GM10248 (cell line): ENCODE data around the gene CKAP2L.

ENCODE experiments used
- CTCF ChIA-PET: fragments of 300-600 bp; sonication (Branson Sonifier 250); formaldehyde crosslinking; extraction: SDS; loops from one replicate; lab custom pipeline; 2021; ENCODE audit warnings: antibody characterized with exemption; lab: Yijun Ruan, JAX
- POLR2A ChIA-PET: fragments of 350-650 bp; sonication (Branson Sonifier 250); formaldehyde crosslinking; extraction: SDS; loops from one replicate; lab custom pipeline; 2020; ENCODE audit warnings: antibody characterized with exemption; lab: Yijun Ruan, JAX
- DNase-seq: peaks from one replicate; pipeline ENCODE4 v3.0.0; 2012; ENCODE audit errors: extremely low spot score
- CTCF ChIP-seq: IDR thresholded peaks from 2 replicates; pipeline ENCODE4 v1.5.1; 2012; ENCODE audit warnings: mild to moderate bottlenecking, low read depth; ENCODE audit errors: extremely low read depth, missing control alignments, control extremely low read depth

Gene CKAP2L

GRCh38 chr2:112737542-112738232 is 26.7 kb downstream of the CKAP2L start:
- TF ChIP-seq CTCF: no peak
- POLR2A ChIA-PET: interaction anchor here (0.6 kb wide), 1 partner anchor 92 kb away, joined by 3 read pairs; the partner anchor contains the start of gene SLC20A1
- DNase-seq: no peak
- CTCF ChIA-PET: interaction anchor here (1.0 to 10.2 kb wide), 11 partner anchors 11 to 221 kb away, joined by 3 to 124 read pairs (median 5); no protein-coding TSS in a partner anchor

DNA sequence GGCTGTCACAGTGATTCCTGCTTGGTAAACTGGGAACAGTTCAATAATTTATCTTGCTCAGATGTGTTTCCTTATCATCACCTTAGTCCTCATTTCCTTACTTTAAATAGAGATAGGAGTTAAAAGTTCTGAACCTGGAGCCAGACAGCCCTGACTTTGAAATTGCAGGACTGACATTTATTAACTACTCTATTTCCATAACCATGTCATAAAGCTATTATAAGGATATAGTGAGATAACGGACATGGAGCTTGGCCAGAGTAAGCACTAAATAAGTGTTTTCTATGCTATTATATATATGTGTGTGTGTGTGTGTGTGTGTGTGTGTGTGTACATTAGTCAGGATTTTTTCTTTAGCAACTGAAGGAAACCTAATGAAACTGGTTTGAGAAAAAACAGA is 30.5 kb downstream of the CKAP2L start:
- ChIA-PET CTCF (interaction anchor here (0.8 to 2.5 kb wide), 4 partner anchors 16 to 208 kb away, joined by 3 to 12 read pairs (median 3); no protein-coding TSS in a partner anchor), POLR2A (no interaction called here)
- TF ChIP-seq CTCF: no peak
- DNase-seq: no peak

DNA sequence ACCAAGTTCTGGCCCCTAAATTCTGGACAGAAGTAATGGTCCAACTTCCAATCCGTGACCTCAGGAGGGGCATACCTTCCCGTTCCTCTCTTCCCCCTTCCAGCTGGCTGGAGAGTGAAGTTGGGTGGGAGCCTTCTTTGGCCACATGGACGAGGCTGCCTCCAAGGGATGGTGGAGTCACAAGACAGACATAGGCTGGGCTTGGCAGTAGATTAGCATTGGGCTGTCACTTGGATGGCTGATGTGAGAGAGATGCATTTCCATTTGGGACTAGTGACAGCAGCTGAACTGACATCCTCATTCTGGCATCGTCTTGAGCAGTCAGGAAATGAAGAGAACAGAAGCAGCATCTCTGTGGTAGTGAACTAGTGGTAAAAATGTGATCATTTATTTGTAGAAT is 31.0 kb downstream of the CKAP2L start:
- DNase-seq: no peak
- ChIA-PET POLR2A (no interaction called here), CTCF (interaction anchor here (0.8 to 2.5 kb wide), 4 partner anchors 16 to 208 kb away, joined by 3 to 12 read pairs (median 3); no protein-coding TSS in a partner anchor)
- TF ChIP-seq CTCF: no peak

DNA sequence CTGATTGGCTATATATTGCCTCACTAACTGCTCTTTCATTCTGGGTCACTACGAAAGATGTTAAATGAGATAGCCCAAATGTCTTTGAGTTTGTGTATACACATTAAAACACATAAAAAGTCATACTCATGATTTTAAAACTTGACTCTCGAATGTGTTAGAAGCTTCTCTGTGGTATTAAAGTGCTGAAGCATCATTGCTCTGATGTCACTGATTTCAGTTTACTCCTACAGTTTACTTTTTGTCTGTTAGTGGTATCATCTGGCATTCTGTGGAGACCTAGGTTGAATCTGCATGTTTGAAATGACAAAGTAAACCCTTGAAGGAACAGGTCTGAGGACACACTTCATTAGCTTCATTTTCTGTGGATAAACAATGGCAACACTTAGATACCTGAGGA is 32.9 kb downstream of the CKAP2L start:
- no peak for TF ChIP-seq CTCF
- ChIA-PET POLR2A (no interaction called here), CTCF (interaction anchor here (0.6 to 11.4 kb wide), 9 partner anchors 9 to 279 kb away, joined by 3 to 416 read pairs (median 6); no protein-coding TSS in a partner anchor)
- DNase-seq: no peak

DNA sequence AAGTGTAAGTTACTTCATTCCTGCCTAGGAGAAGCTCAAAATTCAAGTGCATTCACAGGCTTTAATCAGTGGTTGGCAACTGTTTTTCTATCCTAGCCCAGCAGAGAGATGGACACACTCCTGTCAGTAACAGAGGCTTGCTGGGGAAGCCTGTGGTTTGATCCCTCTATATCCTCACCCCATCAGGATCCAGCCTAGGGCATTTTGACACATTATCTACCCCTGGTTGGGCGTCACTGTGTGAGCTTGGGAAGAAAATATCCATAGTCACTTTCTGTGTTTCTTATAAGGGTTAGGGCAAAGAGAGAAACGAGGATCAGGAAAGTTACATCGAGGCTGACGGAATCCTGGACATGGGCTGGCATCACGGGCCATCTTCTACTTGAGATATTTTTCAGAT is 33.6 kb downstream of the CKAP2L start:
- no peak for DNase-seq
- POLR2A ChIA-PET: no interaction called here
- TF ChIP-seq CTCF: no peak
- CTCF ChIA-PET: interaction anchor here (1.0 to 11.4 kb wide), 9 partner anchors 10 to 228 kb away, joined by 3 to 416 read pairs (median 56); partner anchors contain the start of gene SLC20A1

DNA sequence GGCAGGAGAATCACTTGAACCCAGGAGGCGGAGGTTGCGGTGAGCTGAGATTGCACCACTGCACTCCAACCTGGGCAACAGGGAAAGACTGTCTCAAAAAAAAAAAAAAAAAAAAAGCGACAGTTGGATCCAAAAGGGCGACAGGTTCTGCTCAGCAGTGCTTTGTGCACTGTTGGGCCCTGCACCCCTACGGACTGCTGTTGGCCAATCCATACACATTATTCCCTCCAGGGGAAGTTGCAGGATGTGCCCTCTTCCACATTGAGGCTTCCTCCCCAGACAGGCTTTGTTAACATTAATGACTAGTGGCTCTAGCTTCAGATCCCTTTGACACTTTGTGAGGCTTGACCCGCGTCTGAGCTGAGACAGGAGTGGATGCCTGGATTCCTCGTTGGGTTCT is 34.2 kb downstream of the CKAP2L start:
- CTCF ChIA-PET: interaction anchor here (1.0 to 11.4 kb wide), 11 partner anchors 10 to 229 kb away, joined by 3 to 416 read pairs (median 34); partner anchors contain the start of gene SLC20A1
- no peak for TF ChIP-seq CTCF
- DNase-seq: no peak
- POLR2A ChIA-PET: no interaction called here
